Measurements from ENCODE around the gene SH3BGR. TPM values are rescaled to one million over a fixed set of nuclear protein-coding genes. Genes with fewer than 3 reads are reported as not detected.

The SH3BGR gene
- total RNA-seq, 1 donor = 1.4 TPM

GRCh38 chr21:39481886-39482285 is 30.1 kb downstream of the SH3BGR start:
- Histone ChIP-seq H3K4me2 (ENCODE audit: insufficient read depth, low read length) (no peak overlapping the region), H3K27me3 (ENCODE audit: insufficient read depth, low read length) (no peaks in the 10 kb centered on the region), H3K9me3 (ENCODE audit: low read depth, low read length) (no peaks in the 10 kb centered on the region), H3K4me3 (ENCODE audit: insufficient read depth, low read length) (no peak overlapping the region), H3K79me2 (ENCODE audit: insufficient read depth, low read length) (no peaks in the 10 kb centered on the region), H3K36me3 (ENCODE audit: insufficient read depth, low read length) (no peaks in the 10 kb centered on the region), H4K20me1 (ENCODE audit: insufficient read depth, low read length) (no peaks in the 10 kb centered on the region), H3K4me1 (ENCODE audit: insufficient read depth, low read length) (peaks cover 12% of the 10 kb centered on the region), H2AFZ (ENCODE audit: low read length) (no peak overlapping the region), H3K27ac (ENCODE audit: low read depth, low read length) (no peak overlapping the region)
- TF ChIP-seq, protein P1, sequence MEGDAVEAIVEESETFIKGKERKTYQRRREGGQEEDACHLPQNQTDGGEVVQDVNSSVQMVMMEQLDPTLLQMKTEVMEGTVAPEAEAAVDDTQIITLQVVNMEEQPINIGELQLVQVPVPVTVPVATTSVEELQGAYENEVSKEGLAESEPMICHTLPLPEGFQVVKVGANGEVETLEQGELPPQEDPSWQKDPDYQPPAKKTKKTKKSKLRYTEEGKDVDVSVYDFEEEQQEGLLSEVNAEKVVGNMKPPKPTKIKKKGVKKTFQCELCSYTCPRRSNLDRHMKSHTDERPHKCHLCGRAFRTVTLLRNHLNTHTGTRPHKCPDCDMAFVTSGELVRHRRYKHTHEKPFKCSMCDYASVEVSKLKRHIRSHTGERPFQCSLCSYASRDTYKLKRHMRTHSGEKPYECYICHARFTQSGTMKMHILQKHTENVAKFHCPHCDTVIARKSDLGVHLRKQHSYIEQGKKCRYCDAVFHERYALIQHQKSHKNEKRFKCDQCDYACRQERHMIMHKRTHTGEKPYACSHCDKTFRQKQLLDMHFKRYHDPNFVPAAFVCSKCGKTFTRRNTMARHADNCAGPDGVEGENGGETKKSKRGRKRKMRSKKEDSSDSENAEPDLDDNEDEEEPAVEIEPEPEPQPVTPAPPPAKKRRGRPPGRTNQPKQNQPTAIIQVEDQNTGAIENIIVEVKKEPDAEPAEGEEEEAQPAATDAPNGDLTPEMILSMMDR (IDR thresholded peaks at IDR 0.05; ENCODE audit: extremely low read depth, low read depth, low read length) = no peak
- DNase-seq (ENCODE audit: insufficient read length, low spot score, missing footprints) = no peak

GRCh38 chr21:39483917-39484316 is 32.1 kb downstream of the SH3BGR start:
- no peak for DNase-seq (ENCODE audit: insufficient read length, low spot score, missing footprints)
- Histone ChIP-seq H3K79me2 (ENCODE audit: insufficient read depth, low read length) (no peaks in the 10 kb centered on the region), H3K4me2 (ENCODE audit: insufficient read depth, low read length) (no peak overlapping the region), H3K9me3 (ENCODE audit: low read depth, low read length) (no peaks in the 10 kb centered on the region), H3K27ac (ENCODE audit: low read depth, low read length) (no peak overlapping the region), H2AFZ (ENCODE audit: low read length) (no peak overlapping the region), H3K4me3 (ENCODE audit: insufficient read depth, low read length) (no peak overlapping the region), H3K4me1 (ENCODE audit: insufficient read depth, low read length) (peaks cover 12% of the 10 kb centered on the region), H4K20me1 (ENCODE audit: insufficient read depth, low read length) (no peaks in the 10 kb centered on the region), H3K36me3 (ENCODE audit: insufficient read depth, low read length) (no peaks in the 10 kb centered on the region), H3K27me3 (ENCODE audit: insufficient read depth, low read length) (no peaks in the 10 kb centered on the region)
- TF ChIP-seq, protein P1 (IDR thresholded peaks at IDR 0.05; ENCODE audit: extremely low read depth, low read depth, low read length) = no peak

- Histone ChIP-seq H3K27me3 (ENCODE audit: insufficient read depth, low read length) (no peaks in the 10 kb centered on the region), H2AFZ (ENCODE audit: low read length) (no peak overlapping the region), H3K4me3 (ENCODE audit: insufficient read depth, low read length) (no peak overlapping the region), H3K9me3 (ENCODE audit: low read depth, low read length) (no peaks in the 10 kb centered on the region), H3K4me2 (ENCODE audit: insufficient read depth, low read length) (peak overlapping the region; percentile 26), H3K4me1 (ENCODE audit: insufficient read depth, low read length) (peaks cover 12% of the 10 kb centered on the region), H4K20me1 (ENCODE audit: insufficient read depth, low read length) (no peaks in the 10 kb centered on the region), H3K79me2 (ENCODE audit: insufficient read depth, low read length) (no peaks in the 10 kb centered on the region), H3K27ac (ENCODE audit: low read depth, low read length) (peak overlapping the region; percentile 51), H3K36me3 (ENCODE audit: insufficient read depth, low read length) (no peaks in the 10 kb centered on the region)
- DNase-seq (ENCODE audit: insufficient read length, low spot score, missing footprints) = no peak
- TF ChIP-seq, protein P1 (IDR thresholded peaks at IDR 0.05; ENCODE audit: extremely low read depth, low read depth, low read length) = no peak
Measured at GRCh38 chr21:39484711-39485276, 33.0 kb downstream of the SH3BGR start.

- no peak for DNase-seq (ENCODE audit: insufficient read length, low spot score, missing footprints)
- H3K36me3 ChIP-seq (ENCODE audit: insufficient read depth, low read length) = no peaks in the 10 kb centered on the region
- TF ChIP-seq, protein P1 (IDR thresholded peaks at IDR 0.05; ENCODE audit: extremely low read depth, low read depth, low read length) = no peak
- no peak overlapping the region for H3K4me2 ChIP-seq (ENCODE audit: insufficient read depth, low read length)
- no peak overlapping the region for H2AFZ ChIP-seq (ENCODE audit: low read length)
- H3K4me1 ChIP-seq (ENCODE audit: insufficient read depth, low read length) = peaks cover 4% of the 10 kb centered on the region
- no peak overlapping the region for H3K4me3 ChIP-seq (ENCODE audit: insufficient read depth, low read length)
- H3K79me2 ChIP-seq (ENCODE audit: insufficient read depth, low read length) = no peaks in the 10 kb centered on the region
- H3K27ac ChIP-seq (ENCODE audit: low read depth, low read length) = no peak overlapping the region
- no peaks in the 10 kb centered on the region for H3K27me3 ChIP-seq (ENCODE audit: insufficient read depth, low read length)
- H4K20me1 ChIP-seq (ENCODE audit: insufficient read depth, low read length) = no peaks in the 10 kb centered on the region
- H3K9me3 ChIP-seq (ENCODE audit: low read depth, low read length) = no peaks in the 10 kb centered on the region
Measured at GRCh38 chr21:39489380-39489924, 37.7 kb downstream of the SH3BGR start.
